DOHH2 (cell line): ENCODE data around the gene ZSWIM6.

Experiments used
- H3F3A ChIP-seq: fragments of 200-600 bp; sonication (generic), shearing (Covaris generic); 2 replicates; pipeline ENCODE4 v1.6.0; 2016; ENCODE audit warnings: antibody characterized with exemption, mild to moderate bottlenecking; ENCODE audit not compliant: control insufficient read depth, insufficient read depth
- H3K27ac ChIP-seq: fragments of 200-600 bp; sonication (generic); 2 replicates; pipeline ENCODE4 v1.5.1; 2014; ENCODE audit warnings: low read depth, mild to moderate bottlenecking, low read length, moderate library complexity
- H3K27me3 ChIP-seq: fragments of 200-600 bp; sonication (generic); 2 replicates; pipeline ENCODE4 v1.6.1; 2014; ENCODE audit warnings: mild to moderate bottlenecking, low read length, mixed read lengths; ENCODE audit not compliant: control insufficient read depth
- H3K36me3 ChIP-seq: fragments of 200-600 bp; sonication (generic); 2 replicates; pipeline ENCODE4 v1.6.1; 2014; ENCODE audit warnings: mild to moderate bottlenecking, low read length, moderate library complexity, mixed read lengths; ENCODE audit not compliant: control insufficient read depth
- H3K4me1 ChIP-seq: fragments of 200-600 bp; sonication (generic); 2 replicates; pipeline ENCODE4 v1.6.1; 2014; ENCODE audit warnings: mild to moderate bottlenecking, low read length, mixed read lengths; ENCODE audit not compliant: control insufficient read depth
- H3K4me2 ChIP-seq: fragments of 200-600 bp; sonication (generic); 2 replicates; pipeline ENCODE4 v1.6.0; 2014; ENCODE audit warnings: mild to moderate bottlenecking, low read length, moderate library complexity
- H3K4me3 ChIP-seq: fragments of 200-600 bp; sonication (generic); 2 replicates; pipeline ENCODE4 v1.5.1; 2014; ENCODE audit warnings: mild to moderate bottlenecking, low read length, mixed read lengths
- H3K79me2 ChIP-seq: fragments of 200-600 bp; sonication (generic); 2 replicates; pipeline ENCODE4 v1.6.1; 2014; ENCODE audit warnings: mild to moderate bottlenecking, low read length, mixed read lengths; ENCODE audit not compliant: control insufficient read depth
- H3K9me2 ChIP-seq: fragments of 200-600 bp; sonication (generic); replicated peaks from 2 replicates; pipeline ENCODE4 v1.6.1; 2014; ENCODE audit warnings: mild to moderate bottlenecking, low read length, mixed read lengths; ENCODE audit not compliant: control insufficient read depth
- H3K9me3 ChIP-seq: fragments of 200-600 bp; sonication (generic); 2 replicates; pipeline ENCODE4 v1.6.1; 2014; ENCODE audit warnings: antibody characterized with exemption, low read length, mixed read lengths; ENCODE audit not compliant: control insufficient read depth, insufficient read depth
- H4K20me1 ChIP-seq: fragments of 200-600 bp; sonication (generic); 2 replicates; pipeline ENCODE4 v1.6.0; 2014; ENCODE audit warnings: low read depth, mild to moderate bottlenecking, antibody characterized with exemption, low read length, moderate library complexity; ENCODE audit not compliant: control insufficient read depth, insufficient read depth
- EZH2phosphoT487 ChIP-seq: fragments of 200-600 bp; sonication (generic); IDR thresholded peaks from 2 replicates; pipeline ENCODE4 v1.6.1; 2017; ENCODE audit warnings: borderline replicate concordance, mild to moderate bottlenecking, antibody characterized with exemption, low read length, moderate library complexity, mixed read lengths
- TF ChIP-seq, protein P1 (sequence below): fragments of 200-600 bp; sonication (generic); IDR thresholded peaks from one replicate; pipeline ENCODE4 v1.5.1; 2014; ENCODE audit warnings: antibody characterized with exemption, mild to moderate bottlenecking, low read depth, low read length; ENCODE audit not compliant: poor library complexity, severe bottlenecking

The ZSWIM6 gene

DNA sequence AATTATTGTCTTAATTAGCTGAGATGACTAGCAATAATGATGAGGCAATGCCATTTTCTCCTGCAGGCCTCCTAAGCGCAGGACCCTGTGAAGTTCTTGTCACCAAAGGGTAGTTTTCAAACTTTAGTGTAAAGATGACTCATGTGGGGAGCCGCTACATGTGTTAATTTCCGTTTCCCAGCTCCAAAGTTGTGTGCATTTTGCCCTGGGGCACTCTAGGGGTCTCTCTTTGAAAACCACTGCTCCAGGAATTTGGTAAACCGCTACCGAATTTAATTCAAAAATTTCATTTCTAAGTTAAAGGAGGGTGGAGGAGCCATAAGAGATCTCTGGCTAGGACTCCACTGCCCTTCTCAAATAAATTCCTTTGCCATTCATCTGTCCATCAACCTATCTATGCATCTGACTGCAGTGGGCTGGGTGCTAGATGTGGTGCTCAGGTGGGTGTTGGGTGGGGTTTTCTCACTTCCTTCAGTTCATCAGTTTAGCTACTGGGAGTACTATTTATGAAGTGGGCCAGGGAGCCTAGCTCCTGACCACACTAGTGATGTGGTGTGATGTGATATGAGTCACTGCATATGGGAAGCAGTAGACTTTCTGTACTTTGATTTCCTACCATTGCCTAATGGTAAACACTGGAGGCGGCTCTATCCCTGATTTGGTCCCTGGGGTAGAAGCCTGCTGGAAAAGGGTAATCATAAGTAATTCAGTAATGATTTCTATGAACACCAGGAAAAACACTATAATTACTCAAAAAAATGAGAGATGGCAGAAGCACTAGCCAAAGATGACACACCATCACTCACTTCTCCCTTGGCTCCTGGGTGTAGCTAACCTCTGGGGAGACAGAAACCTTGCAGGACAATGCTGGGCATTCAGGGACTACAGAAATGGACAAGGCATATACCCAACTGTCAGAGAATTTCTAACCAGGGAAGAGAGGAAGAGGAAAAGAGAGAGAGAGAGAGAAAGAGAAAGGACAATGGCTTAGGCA lies 4.0 kb upstream of the ZSWIM6 start:
- Histone ChIP-seq H4K20me1 (no peaks in the 10 kb centered on the region), H3K27ac (no peak overlapping the region), H3K9me3 (no peaks in the 10 kb centered on the region), H3K27me3 (peaks cover 45% of the 10 kb centered on the region), H3K4me1 (peaks cover 13% of the 10 kb centered on the region), H3K4me2 (no peak overlapping the region), H3K79me2 (no peaks in the 10 kb centered on the region), H3K36me3 (no peaks in the 10 kb centered on the region), H3K4me3 (no peak overlapping the region), H3K9me2 (no peaks in the 10 kb centered on the region), H3F3A (peaks cover 3% of the 10 kb centered on the region)
- TF ChIP-seq, protein P1, sequence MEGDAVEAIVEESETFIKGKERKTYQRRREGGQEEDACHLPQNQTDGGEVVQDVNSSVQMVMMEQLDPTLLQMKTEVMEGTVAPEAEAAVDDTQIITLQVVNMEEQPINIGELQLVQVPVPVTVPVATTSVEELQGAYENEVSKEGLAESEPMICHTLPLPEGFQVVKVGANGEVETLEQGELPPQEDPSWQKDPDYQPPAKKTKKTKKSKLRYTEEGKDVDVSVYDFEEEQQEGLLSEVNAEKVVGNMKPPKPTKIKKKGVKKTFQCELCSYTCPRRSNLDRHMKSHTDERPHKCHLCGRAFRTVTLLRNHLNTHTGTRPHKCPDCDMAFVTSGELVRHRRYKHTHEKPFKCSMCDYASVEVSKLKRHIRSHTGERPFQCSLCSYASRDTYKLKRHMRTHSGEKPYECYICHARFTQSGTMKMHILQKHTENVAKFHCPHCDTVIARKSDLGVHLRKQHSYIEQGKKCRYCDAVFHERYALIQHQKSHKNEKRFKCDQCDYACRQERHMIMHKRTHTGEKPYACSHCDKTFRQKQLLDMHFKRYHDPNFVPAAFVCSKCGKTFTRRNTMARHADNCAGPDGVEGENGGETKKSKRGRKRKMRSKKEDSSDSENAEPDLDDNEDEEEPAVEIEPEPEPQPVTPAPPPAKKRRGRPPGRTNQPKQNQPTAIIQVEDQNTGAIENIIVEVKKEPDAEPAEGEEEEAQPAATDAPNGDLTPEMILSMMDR = no peak
- TF ChIP-seq EZH2phosphoT487 = no peak

GRCh38 chr5:61328791-61329549 lies 3.1 kb upstream of the ZSWIM6 start:
- Histone ChIP-seq H3F3A (peaks cover 3% of the 10 kb centered on the region), H3K27ac (no peak overlapping the region), H3K9me2 (no peaks in the 10 kb centered on the region), H3K4me1 (peaks cover 20% of the 10 kb centered on the region), H3K36me3 (no peaks in the 10 kb centered on the region), H3K79me2 (no peaks in the 10 kb centered on the region), H4K20me1 (no peaks in the 10 kb centered on the region), H3K27me3 (peaks cover 54% of the 10 kb centered on the region), H3K4me2 (no peak overlapping the region), H3K4me3 (no peak overlapping the region), H3K9me3 (no peaks in the 10 kb centered on the region)
- no peak for TF ChIP-seq EZH2phosphoT487
- TF ChIP-seq, protein P1 = no peak

DNA sequence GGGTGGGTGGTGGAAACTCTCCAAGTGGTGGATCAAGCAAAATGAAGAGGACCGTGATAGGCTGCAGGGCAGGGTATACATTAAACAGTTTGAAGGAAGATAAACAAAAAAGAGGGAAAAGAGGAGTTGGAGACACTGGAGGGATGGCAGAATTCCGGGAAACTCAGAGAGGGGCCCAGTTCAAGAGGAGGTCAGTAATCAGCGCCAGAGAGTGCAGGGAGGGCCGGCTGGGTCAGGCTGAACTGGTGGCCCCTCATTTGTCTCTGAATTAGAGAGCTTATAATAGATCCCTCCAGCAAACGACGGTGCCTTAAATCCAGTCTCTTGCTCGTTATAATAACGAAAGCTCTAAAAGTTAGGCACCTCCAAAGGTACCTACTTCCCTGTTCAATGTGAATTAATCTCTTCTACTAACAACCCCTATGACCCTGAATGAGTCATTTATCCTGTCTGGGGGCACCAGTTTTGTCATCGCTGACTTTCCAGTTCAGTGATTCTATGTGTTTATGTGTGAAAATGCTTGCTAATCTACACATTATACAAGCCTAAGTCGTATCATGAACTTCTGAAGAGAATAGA lies 2.4 kb upstream of the ZSWIM6 start:
- no peaks in the 10 kb centered on the region for H3K36me3 ChIP-seq
- no peaks in the 10 kb centered on the region for H3K79me2 ChIP-seq
- H3K4me3 ChIP-seq = no peak overlapping the region
- TF ChIP-seq EZH2phosphoT487 = no peak
- TF ChIP-seq, protein P1 = no peak
- peaks cover under 1% of the 10 kb centered on the region for H4K20me1 ChIP-seq
- peaks cover 20% of the 10 kb centered on the region for H3K4me1 ChIP-seq
- H3K9me2 ChIP-seq = no peaks in the 10 kb centered on the region
- peaks cover 60% of the 10 kb centered on the region for H3K27me3 ChIP-seq
- H3K4me2 ChIP-seq = peak overlapping the region; percentile 72
- no peak overlapping the region for H3K27ac ChIP-seq
- H3K9me3 ChIP-seq = no peaks in the 10 kb centered on the region
- peaks cover 3% of the 10 kb centered on the region for H3F3A ChIP-seq
